Sigmoid colon (tissue), 7 donors: ENCODE measurements around the gene TACC2. TPM values are rescaled to one million over a fixed set of nuclear protein-coding genes. Genes with fewer than 3 reads are reported as not detected.
A peak's percentile ranks its signal among the peaks of the same experiment; 100 is the strongest.

ENCODE experiments used
- DNase-seq: peaks from one replicate; pipeline ENCODE4 v3.0.0-alpha.2; 2019
- H3K27ac ChIP-seq, 4 donors: fragments of 200-600 bp; sonication (generic); one replicate each; pipeline ENCODE4 v1.5.1; 2016 to 2019; ENCODE audit warnings: mild to moderate bottlenecking in 1 of 4
- H3K27me3 ChIP-seq, 3 donors: fragments of 200-600 bp; sonication (generic); one replicate each; pipeline ENCODE4 v1.5.1; 2019; ENCODE audit warnings: mild to moderate bottlenecking in 1 of 3
- H3K36me3 ChIP-seq, 4 donors: fragments of 200-600 bp; sonication (generic); one replicate each; pipeline ENCODE4 v1.5.1; 2016 to 2019
- H3K4me1 ChIP-seq, 4 donors: fragments of 200-600 bp; sonication (generic); one replicate each; pipeline ENCODE4 v1.5.1; 2017 to 2019
- H3K4me3 ChIP-seq, 4 donors: fragments of 200-600 bp; sonication (generic); one replicate each; pipeline ENCODE4 v1.5.1; 2017 to 2019; ENCODE audit warnings: mild to moderate bottlenecking in 2 of 4, moderate library complexity in 1 of 4
- H3K9me3 ChIP-seq, 4 donors: fragments of 200-600 bp in 3 of 4; sonication (generic) in 3 of 4; one replicate each; pipeline versions ENCODE4 v1.5.1 to v1.6.1; 2013 to 2019
- CTCF ChIP-seq, 4 experiments: fragments of 450-650 bp in 3 of 4; fragments of 200-600 bp in 1 of 4; IDR thresholded peaks; one replicate each; pipeline ENCODE4 v1.5.1; 2016 to 2019; ENCODE audit warnings: antibody characterized with exemption in 4 of 4, mild to moderate bottlenecking in 3 of 4, moderate library complexity in 2 of 4
- EP300 ChIP-seq, 4 donors: sonication (generic); formaldehyde crosslinking; IDR thresholded peaks; one replicate each; pipeline ENCODE4 v1.6.1; 2017; ENCODE audit warnings: antibody characterized with exemption in 4 of 4
- POLR2A ChIP-seq, 2 donors: fragments of 450-650 bp; IDR thresholded peaks; one replicate each; pipeline ENCODE4 v1.6.1; 2016; ENCODE audit warnings: antibody characterized with exemption in 2 of 2, mild to moderate bottlenecking in 2 of 2, moderate library complexity in 2 of 2
- POLR2AphosphoS5 ChIP-seq, 4 donors: sonication (generic); formaldehyde crosslinking; IDR thresholded peaks; one replicate each; pipeline ENCODE4 v1.6.1; 2017; ENCODE audit warnings: antibody characterized with exemption in 4 of 4
- WGBS, 2 donors: extraction: QIAGEN DNeasy Blood & Tissue Kit; methylation state at CpG; one replicate each; pipeline ENCODE4 v1.1.7; 2013; 5-methylcytosine and 5-hydroxymethylcytosine counted together
- intact Hi-C: fragments of 100-400 bp; cut with DNase I; formaldehyde crosslinking; loops from one replicate; pipeline ENCODE4 v1.15.1; 2023
- polyA plus RNA-seq, 3 donors: library from polyadenylated mRNA; stranded (reverse); fragments of 200-250 nt; gene quantifications; one replicate each; pipeline ENCODE4 v1.2.3, GENCODE V29; 2013
- total RNA-seq, 4 donors: library from RNA; depleted of rRNA; stranded (reverse); fragments of >200 nt; gene quantifications; one replicate each; pipeline ENCODE4 v1.1.0, GENCODE V29; 2016
- donor health status: healthy with polysubstance abuse.
- donor health status: Bipolar disorder and iron deficiency.
- donor health status: healthy.

The TACC2 gene
- total and polyA plus RNA-seq, 7 donors = 43.7 to 173 (median 71.0) TPM

- no peaks in the 10 kb centered on the region for H3K9me3 ChIP-seq
- H3K4me1 ChIP-seq = peaks cover 0 to 25% (median 13%) of the 10 kb centered on the region in 4 donors
- peaks cover 0 to 35% (median 2%) of the 10 kb centered on the region in 4 donors for H3K36me3 ChIP-seq
- peak overlapping the region in 1 of 4 donors; percentile 14 for H3K27ac ChIP-seq
- 90 to 94% methylated on average over 21 of the region's 21 CpGs for WGBS, 2 donors
- DNase-seq = no peak
- TF ChIP-seq POLR2A (IDR thresholded peaks at IDR 0.05) = no peak
- TF ChIP-seq EP300 (IDR thresholded peaks at IDR 0.05) = no peak
- TF ChIP-seq CTCF (IDR thresholded peaks at IDR 0.05) = no peak
- no peak for TF ChIP-seq POLR2AphosphoS5 (IDR thresholded peaks at IDR 0.05)
- H3K4me3 ChIP-seq = no peak overlapping the region
- no peaks in the 10 kb centered on the region for H3K27me3 ChIP-seq
- intact Hi-C loops = no loop called here
Observed at GRCh38 chr10:122082616-122083477, 93.9 kb downstream of the TACC2 start.

DNA sequence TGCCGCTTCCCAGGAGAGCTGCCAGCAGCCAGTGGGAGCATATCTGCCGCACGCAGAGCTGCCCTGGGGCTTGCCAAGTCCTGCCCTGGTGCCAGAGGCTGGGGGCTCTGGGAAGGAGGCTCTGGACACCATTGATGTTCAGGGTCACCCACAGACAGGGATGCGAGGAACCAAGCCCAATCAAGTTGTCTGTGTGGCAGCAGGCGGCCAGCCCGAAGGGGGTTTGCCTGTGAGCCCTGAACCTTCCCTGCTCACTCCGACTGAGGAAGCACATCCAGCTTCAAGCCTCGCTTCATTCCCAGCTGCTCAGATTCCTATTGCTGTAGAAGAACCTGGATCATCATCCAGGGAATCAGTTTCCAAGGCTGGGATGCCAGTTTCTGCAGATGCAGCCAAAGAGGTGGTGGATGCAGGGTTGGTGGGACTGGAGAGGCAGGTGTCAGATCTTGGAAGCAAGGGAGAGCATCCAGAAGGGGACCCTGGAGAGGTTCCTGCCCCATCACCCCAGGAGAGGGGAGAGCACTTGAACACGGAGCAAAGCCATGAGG, 94.6 kb downstream of the TACC2 start:
- TF ChIP-seq CTCF (IDR thresholded peaks at IDR 0.05) (no peak), POLR2AphosphoS5 (IDR thresholded peaks at IDR 0.05) (no peak), POLR2A (IDR thresholded peaks at IDR 0.05) (no peak), EP300 (IDR thresholded peaks at IDR 0.05) (no peak)
- peaks cover 0 to 40% (median 4%) of the 10 kb centered on the region in 4 donors for H3K36me3 ChIP-seq

DNA sequence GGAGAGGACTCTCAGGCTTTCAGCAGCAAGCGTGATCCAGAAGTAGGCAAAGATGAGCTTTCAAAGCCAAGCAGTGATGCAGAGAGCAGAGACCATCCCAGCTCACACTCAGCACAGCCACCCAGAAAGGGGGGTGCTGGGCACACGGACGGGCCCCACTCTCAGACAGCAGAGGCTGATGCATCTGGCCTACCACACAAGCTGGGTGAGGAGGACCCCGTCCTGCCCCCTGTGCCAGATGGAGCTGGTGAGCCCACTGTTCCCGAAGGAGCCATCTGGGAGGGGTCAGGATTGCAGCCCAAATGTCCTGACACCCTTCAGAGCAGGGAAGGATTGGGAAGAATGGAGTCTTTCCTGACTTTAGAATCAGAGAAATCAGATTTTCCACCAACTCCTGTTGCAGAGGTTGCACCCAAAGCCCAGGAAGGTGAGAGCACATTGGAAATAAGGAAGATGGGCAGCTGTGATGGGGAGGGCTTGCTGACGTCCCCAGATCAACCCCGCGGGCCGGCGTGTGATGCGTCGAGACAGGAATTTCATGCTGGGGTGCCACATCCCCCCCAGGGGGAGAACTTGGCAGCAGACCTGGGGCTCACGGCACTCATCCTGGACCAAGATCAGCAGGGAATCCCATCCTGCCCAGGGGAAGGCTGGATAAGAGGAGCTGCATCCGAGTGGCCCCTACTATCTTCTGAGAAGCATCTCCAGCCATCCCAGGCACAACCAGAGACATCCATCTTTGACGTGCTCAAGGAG, 95.5 kb downstream of the TACC2 start:
- Histone ChIP-seq H3K9me3 (no peaks in the 10 kb centered on the region), H3K4me3 (no peak overlapping the region), H3K27ac (no peak overlapping the region), H3K27me3 (no peaks in the 10 kb centered on the region), H3K36me3 (peaks cover 0 to 49% (median 10%) of the 10 kb centered on the region in 4 donors), H3K4me1 (peaks cover 0 to 13% (median 3%) of the 10 kb centered on the region in 4 donors)
- DNase-seq = no peak
- TF ChIP-seq EP300 (IDR thresholded peaks at IDR 0.05) = no peak
- no peak for TF ChIP-seq CTCF (IDR thresholded peaks at IDR 0.05)
- no peak for TF ChIP-seq POLR2AphosphoS5 (IDR thresholded peaks at IDR 0.05)
- TF ChIP-seq POLR2A (IDR thresholded peaks at IDR 0.05) = no peak
- intact Hi-C loops = no loop called here
- 86 to 91% methylated on average over 15 of the region's 15 CpGs for WGBS, 2 donors

More for the DNA sequence above, 94.6 kb downstream of the TACC2 start:
- intact Hi-C loops = no loop called here
- H3K27ac ChIP-seq = peak overlapping the region in 1 of 4 donors; percentile 14
- H3K27me3 ChIP-seq = no peaks in the 10 kb centered on the region
- 91 to 94% methylated on average over 9 of the region's 9 CpGs for WGBS, 2 donors
- H3K4me3 ChIP-seq = no peak overlapping the region
- DNase-seq = no peak
- no peaks in the 10 kb centered on the region for H3K9me3 ChIP-seq
- H3K4me1 ChIP-seq = peaks cover 0 to 21% (median 9%) of the 10 kb centered on the region in 4 donors

DNA sequence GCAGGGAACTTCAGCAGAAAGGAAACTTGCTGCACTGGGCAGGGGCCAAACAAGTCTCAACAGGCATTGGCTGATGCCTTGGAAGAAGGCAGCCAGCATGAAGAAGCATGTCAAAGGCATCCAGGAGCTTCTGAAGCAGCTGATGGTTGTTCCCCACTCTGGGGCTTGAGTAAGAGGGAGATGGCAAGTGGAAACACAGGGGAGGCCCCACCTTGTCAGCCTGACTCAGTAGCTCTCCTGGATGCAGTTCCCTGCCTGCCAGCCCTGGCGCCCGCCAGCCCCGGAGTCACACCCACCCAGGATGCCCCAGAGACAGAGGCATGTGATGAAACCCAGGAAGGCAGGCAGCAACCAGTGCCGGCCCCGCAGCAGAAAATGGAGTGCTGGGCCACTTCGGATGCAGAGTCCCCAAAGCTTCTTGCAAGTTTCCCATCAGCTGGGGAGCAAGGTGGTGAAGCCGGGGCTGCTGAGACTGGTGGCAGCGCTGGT, 96.5 kb downstream of the TACC2 start:
- H3K4me3 ChIP-seq = no peak overlapping the region
- DNase-seq = no peak
- no peaks in the 10 kb centered on the region for H3K9me3 ChIP-seq
- H3K27me3 ChIP-seq = no peaks in the 10 kb centered on the region
- no peak overlapping the region for H3K27ac ChIP-seq
- intact Hi-C loops = no loop called here
- peaks cover 0 to 9% (median 3%) of the 10 kb centered on the region in 4 donors for H3K4me1 ChIP-seq
- WGBS, 2 donors = 92 to 95% methylated on average over 8 of the region's 8 CpGs
- no peak for TF ChIP-seq POLR2A (IDR thresholded peaks at IDR 0.05)
- no peak for TF ChIP-seq CTCF (IDR thresholded peaks at IDR 0.05)
- TF ChIP-seq EP300 (IDR thresholded peaks at IDR 0.05) = no peak
- TF ChIP-seq POLR2AphosphoS5 (IDR thresholded peaks at IDR 0.05) = no peak
- H3K36me3 ChIP-seq = peaks cover 0 to 53% (median 14%) of the 10 kb centered on the region in 4 donors
